GM03348 (cell line): ENCODE measurements around the gene GPR156.

ENCODE experiments used
- DNase-seq: peaks from one replicate; pipeline ENCODE4 v3.0.0; 2012; ENCODE audit warnings: low spot score

Gene GPR156

DNA sequence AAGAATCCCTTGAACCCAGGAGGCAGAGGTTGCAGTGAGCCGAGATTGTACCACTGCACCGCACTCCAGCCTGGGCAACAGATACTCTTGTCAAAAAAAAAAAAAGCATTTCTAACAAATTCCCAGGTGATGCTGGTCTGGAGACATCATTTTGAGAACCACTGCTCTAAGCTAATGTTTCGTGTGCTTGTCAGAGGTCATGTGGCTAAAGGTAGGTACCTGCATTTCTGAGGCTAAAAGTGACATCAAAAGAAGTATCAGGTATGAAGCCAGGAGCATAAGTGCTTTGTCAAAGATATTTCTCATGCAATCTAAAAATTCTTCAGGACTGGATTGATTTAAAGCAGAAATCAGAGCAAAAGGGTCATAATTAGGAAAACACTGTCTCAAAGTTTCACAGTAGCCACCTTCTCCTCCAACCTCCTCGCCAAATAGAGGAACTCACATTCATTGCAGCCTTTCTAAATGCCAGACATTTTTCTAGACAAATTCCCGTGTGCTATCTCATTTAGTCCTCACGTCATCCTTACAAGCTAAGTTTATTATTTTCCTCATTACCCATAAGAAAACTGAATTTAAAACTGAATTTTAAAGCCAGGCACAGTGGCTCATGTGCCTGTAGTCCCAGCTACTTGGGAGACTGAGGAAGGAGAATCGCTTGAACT is 165.0 kb downstream of the GPR156 start:
- no peak for DNase-seq
